ENCODE results near the gene ANO8.
"Not testable (repeated sequence)": the region's sequence is repeated elsewhere in the genome, so short reads cannot be mapped to it uniquely, and the experiment has no call there.

The ANO8 gene

GRCh38 chr19:17286752-17287151 lies 47.9 kb downstream of the ANO8 start:
- Histone ChIP-seq H3K9me3 (ENCODE audit: control insufficient read depth in 2 of 2, low read length in 2 of 2) (no peaks in the 10 kb centered on the region), H3K27me3 (ENCODE audit: control insufficient read depth in 2 of 2, insufficient read depth in 2 of 2, low read length in 2 of 2) (peaks cover 0 to 4% of the 10 kb centered on the region in 2 donors), H3K4me1 (ENCODE audit: control insufficient read depth in 2 of 2, insufficient read depth in 2 of 2, low read length in 2 of 2) (peaks cover 6 to 8% of the 10 kb centered on the region in 2 donors), H3K4me3 (ENCODE audit: low read length in 2 of 2) (no peak overlapping the region), H3K27ac (ENCODE audit: low read depth in 2 of 2, low read length in 2 of 2) (no peak overlapping the region), H3K36me3 (ENCODE audit: control insufficient read depth in 2 of 2, insufficient read depth in 2 of 2, low read length in 2 of 2) (no peaks in the 10 kb centered on the region), H3K9ac (ENCODE audit: low read depth in 1 of 2, low read length in 2 of 2) (no peak overlapping the region)

GRCh38 chr19:17286263-17286662 lies 48.4 kb downstream of the ANO8 start:
- H3K4me1 ChIP-seq (ENCODE audit: control insufficient read depth in 2 of 2, insufficient read depth in 2 of 2, low read length in 2 of 2): peaks cover 9 to 11% of the 10 kb centered on the region in 2 donors
- H3K9ac ChIP-seq (ENCODE audit: low read depth in 1 of 2, low read length in 2 of 2): no peak overlapping the region
- no peaks in the 10 kb centered on the region for H3K36me3 ChIP-seq (ENCODE audit: control insufficient read depth in 2 of 2, insufficient read depth in 2 of 2, low read length in 2 of 2)
- H3K27me3 ChIP-seq (ENCODE audit: control insufficient read depth in 2 of 2, insufficient read depth in 2 of 2, low read length in 2 of 2): peaks cover 0 to 4% of the 10 kb centered on the region in 2 donors
- H3K4me3 ChIP-seq (ENCODE audit: low read length in 2 of 2): no peak overlapping the region
- no peak overlapping the region for H3K27ac ChIP-seq (ENCODE audit: low read depth in 2 of 2, low read length in 2 of 2)
- H3K9me3 ChIP-seq (ENCODE audit: control insufficient read depth in 2 of 2, low read length in 2 of 2): no peaks in the 10 kb centered on the region

- H3K9ac ChIP-seq (ENCODE audit: low read depth in 1 of 2, low read length in 2 of 2): no peak overlapping the region
- H3K4me1 ChIP-seq (ENCODE audit: control insufficient read depth in 2 of 2, insufficient read depth in 2 of 2, low read length in 2 of 2): peaks cover 9 to 11% of the 10 kb centered on the region in 2 donors
- no peak overlapping the region for H3K4me3 ChIP-seq (ENCODE audit: low read length in 2 of 2)
- no peak overlapping the region for H3K27ac ChIP-seq (ENCODE audit: low read depth in 2 of 2, low read length in 2 of 2)
- H3K36me3 ChIP-seq (ENCODE audit: control insufficient read depth in 2 of 2, insufficient read depth in 2 of 2, low read length in 2 of 2): no peaks in the 10 kb centered on the region
- H3K9me3 ChIP-seq (ENCODE audit: control insufficient read depth in 2 of 2, low read length in 2 of 2): no peaks in the 10 kb centered on the region
- H3K27me3 ChIP-seq (ENCODE audit: control insufficient read depth in 2 of 2, insufficient read depth in 2 of 2, low read length in 2 of 2): peaks cover 0 to 4% of the 10 kb centered on the region in 2 donors
Observed at GRCh38 chr19:17285415-17286135, 49.1 kb downstream of the ANO8 start.

- Histone ChIP-seq H3K4me3 (ENCODE audit: low read length in 2 of 2) (no peak overlapping the region), H3K36me3 (ENCODE audit: control insufficient read depth in 2 of 2, insufficient read depth in 2 of 2, low read length in 2 of 2) (peaks cover 2% of the 10 kb centered on the region in 2 donors), H3K9ac (ENCODE audit: low read depth in 1 of 2, low read length in 2 of 2) (no peak overlapping the region), H3K4me1 (ENCODE audit: control insufficient read depth in 2 of 2, insufficient read depth in 2 of 2, low read length in 2 of 2) (peaks cover 9 to 11% of the 10 kb centered on the region in 2 donors), H3K27me3 (ENCODE audit: control insufficient read depth in 2 of 2, insufficient read depth in 2 of 2, low read length in 2 of 2) (peaks cover 0 to 4% of the 10 kb centered on the region in 2 donors), H3K9me3 (ENCODE audit: control insufficient read depth in 2 of 2, low read length in 2 of 2) (no peaks in the 10 kb centered on the region), H3K27ac (ENCODE audit: low read depth in 2 of 2, low read length in 2 of 2) (no peak overlapping the region)
Observed at GRCh38 chr19:17283504-17283996, 51.1 kb downstream of the ANO8 start.

- Histone ChIP-seq H3K27me3 (ENCODE audit: control insufficient read depth in 2 of 2, insufficient read depth in 2 of 2, low read length in 2 of 2) (peaks cover 0 to 4% of the 10 kb centered on the region in 2 donors), H3K4me3 (ENCODE audit: low read length in 2 of 2) (peak overlapping the region; percentile 56 to 61), H3K36me3 (ENCODE audit: control insufficient read depth in 2 of 2, insufficient read depth in 2 of 2, low read length in 2 of 2) (peaks cover 2% of the 10 kb centered on the region in 2 donors), H3K4me1 (ENCODE audit: control insufficient read depth in 2 of 2, insufficient read depth in 2 of 2, low read length in 2 of 2) (peaks cover 9 to 11% of the 10 kb centered on the region in 2 donors), H3K9me3 (ENCODE audit: control insufficient read depth in 2 of 2, low read length in 2 of 2) (no peaks in the 10 kb centered on the region), H3K27ac (ENCODE audit: low read depth in 2 of 2, low read length in 2 of 2) (no peak overlapping the region), H3K9ac (ENCODE audit: low read depth in 1 of 2, low read length in 2 of 2) (peak overlapping the region; percentile 24 to 43)
Observed at GRCh38 chr19:17282488-17283125, 52.0 kb downstream of the ANO8 start.

- H3K9ac ChIP-seq (ENCODE audit: low read depth in 1 of 2, low read length in 2 of 2): peak within 1 kb of the TSS; percentile 24 to 43
- peaks cover 5 to 8% of the 10 kb centered on the region in 2 donors for H3K36me3 ChIP-seq (ENCODE audit: control insufficient read depth in 2 of 2, insufficient read depth in 2 of 2, low read length in 2 of 2)
- peak within 1 kb of the TSS; percentile 56 to 61 for H3K4me3 ChIP-seq (ENCODE audit: low read length in 2 of 2)
- H3K9me3 ChIP-seq (ENCODE audit: control insufficient read depth in 2 of 2, low read length in 2 of 2): no peaks in the 10 kb centered on the region
- peaks cover 0 to 4% of the 10 kb centered on the region in 2 donors for H3K27me3 ChIP-seq (ENCODE audit: control insufficient read depth in 2 of 2, insufficient read depth in 2 of 2, low read length in 2 of 2)
- H3K27ac ChIP-seq (ENCODE audit: low read depth in 2 of 2, low read length in 2 of 2): no peak within 1 kb of the TSS
- peaks cover 9 to 11% of the 10 kb centered on the region in 2 donors for H3K4me1 ChIP-seq (ENCODE audit: control insufficient read depth in 2 of 2, insufficient read depth in 2 of 2, low read length in 2 of 2)
Observed at GRCh38 chr19:17281391-17282304, 53.0 kb downstream of the ANO8 start, which contains the start of gene ANKLE1. Gene ANKLE1, plus strand, starts transcription at chr19:17281901. Its CDS starts 20 bp downstream, at chr19:17281921.

GRCh38 chr19:17279436-17279835 lies 55.2 kb downstream of the ANO8 start:
- no peak overlapping the region for H3K9ac ChIP-seq (ENCODE audit: low read depth in 1 of 2, low read length in 2 of 2)
- no peak overlapping the region for H3K27ac ChIP-seq (ENCODE audit: low read depth in 2 of 2, low read length in 2 of 2)
- H3K4me1 ChIP-seq (ENCODE audit: control insufficient read depth in 2 of 2, insufficient read depth in 2 of 2, low read length in 2 of 2): peaks cover 9 to 11% of the 10 kb centered on the region in 2 donors
- H3K9me3 ChIP-seq (ENCODE audit: control insufficient read depth in 2 of 2, low read length in 2 of 2): no peaks in the 10 kb centered on the region
- peaks cover 0 to 4% of the 10 kb centered on the region in 2 donors for H3K27me3 ChIP-seq (ENCODE audit: control insufficient read depth in 2 of 2, insufficient read depth in 2 of 2, low read length in 2 of 2)
- peaks cover 19 to 24% of the 10 kb centered on the region in 2 donors for H3K36me3 ChIP-seq (ENCODE audit: control insufficient read depth in 2 of 2, insufficient read depth in 2 of 2, low read length in 2 of 2)
- no peak overlapping the region for H3K4me3 ChIP-seq (ENCODE audit: low read length in 2 of 2)

- no peaks in the 10 kb centered on the region for H3K27me3 ChIP-seq (ENCODE audit: control insufficient read depth in 2 of 2, insufficient read depth in 2 of 2, low read length in 2 of 2)
- H3K27ac ChIP-seq (ENCODE audit: low read depth in 2 of 2, low read length in 2 of 2): no peak overlapping the region
- peaks cover 37 to 42% of the 10 kb centered on the region in 2 donors for H3K36me3 ChIP-seq (ENCODE audit: control insufficient read depth in 2 of 2, insufficient read depth in 2 of 2, low read length in 2 of 2)
- H3K4me1 ChIP-seq (ENCODE audit: control insufficient read depth in 2 of 2, insufficient read depth in 2 of 2, low read length in 2 of 2): no peaks in the 10 kb centered on the region
- H3K9me3 ChIP-seq (ENCODE audit: control insufficient read depth in 2 of 2, low read length in 2 of 2): no peaks in the 10 kb centered on the region
- no peak overlapping the region for H3K4me3 ChIP-seq (ENCODE audit: low read length in 2 of 2)
- no peak overlapping the region for H3K9ac ChIP-seq (ENCODE audit: low read depth in 1 of 2, low read length in 2 of 2)
Observed at GRCh38 chr19:17275441-17276175, 59.0 kb downstream of the ANO8 start.

- not testable (repeated sequence) for H3K9ac ChIP-seq (ENCODE audit: low read depth in 1 of 2, low read length in 2 of 2); H3K4me3 ChIP-seq (ENCODE audit: low read length in 2 of 2); H3K27ac ChIP-seq (ENCODE audit: low read depth in 2 of 2, low read length in 2 of 2); H3K27me3 ChIP-seq (ENCODE audit: control insufficient read depth in 2 of 2, insufficient read depth in 2 of 2, low read length in 2 of 2); H3K9me3 ChIP-seq (ENCODE audit: control insufficient read depth in 2 of 2, low read length in 2 of 2); H3K4me1 ChIP-seq (ENCODE audit: control insufficient read depth in 2 of 2, insufficient read depth in 2 of 2, low read length in 2 of 2)
- H3K36me3 ChIP-seq (ENCODE audit: control insufficient read depth in 2 of 2, insufficient read depth in 2 of 2, low read length in 2 of 2): peaks cover 37 to 45% of the 10 kb centered on the region in 2 donors
Observed at GRCh38 chr19:17274892-17275291, 59.8 kb downstream of the ANO8 start.

Measured in mucosa of rectum (tissue), 2 donors.